Muscle layer of duodenum (tissue), 2 donors: ENCODE results near the gene BTG2.
"Not testable (repeated sequence)": the region's sequence is repeated elsewhere in the genome, so short reads cannot be mapped to it uniquely, and the experiment has no call there.

Experiments
- H3K27ac ChIP-seq: one replicate; pipeline ENCODE4 v1.7.0; 2013; ENCODE audit warnings: mild to moderate bottlenecking, low read length
- H3K27me3 ChIP-seq: one replicate; pipeline ENCODE4 v1.7.0; 2013; ENCODE audit warnings: low read depth, mild to moderate bottlenecking, control low read depth, low read length
- H3K36me3 ChIP-seq, 2 donors: one replicate each; pipeline ENCODE4 v1.7.0; 2013; ENCODE audit warnings: low read length in 2 of 2, control low read depth in 1 of 2, mild to moderate bottlenecking in 1 of 2; ENCODE audit not compliant: insufficient read depth in 2 of 2, control insufficient read depth in 1 of 2
- H3K4me1 ChIP-seq, 2 donors: one replicate each; pipeline ENCODE4 v1.7.0; 2013; ENCODE audit warnings: low read length in 2 of 2, mild to moderate bottlenecking in 2 of 2, control low read depth in 1 of 2, moderate library complexity in 1 of 2; ENCODE audit not compliant: insufficient read depth in 2 of 2, control insufficient read depth in 1 of 2
- H3K4me3 ChIP-seq, 2 donors: one replicate each; pipeline ENCODE4 v1.7.0; 2013; ENCODE audit warnings: low read length in 2 of 2, low read depth in 1 of 2, mild to moderate bottlenecking in 1 of 2
- H3K9me3 ChIP-seq, 2 donors: one replicate each; pipeline ENCODE4 v1.7.0; 2013; ENCODE audit warnings: low read length in 2 of 2, control low read depth in 1 of 2, mild to moderate bottlenecking in 1 of 2; ENCODE audit not compliant: control insufficient read depth in 1 of 2
- donor health status: healthy.

The BTG2 gene

GRCh38 chr1:203308328-203308922, 3.1 kb downstream of the BTG2 start:
- no peaks in the 10 kb centered on the region for H3K27me3 ChIP-seq
- H3K36me3 ChIP-seq, result peaks cover 17 to 20% of the 10 kb centered on the region in 2 donors
- H3K9me3 ChIP-seq, result no peaks in the 10 kb centered on the region
- H3K27ac ChIP-seq, result peak overlapping the region; percentile 90
- peak overlapping the region; percentile 90 to 98 for H3K4me3 ChIP-seq
- H3K4me1 ChIP-seq, result peaks cover 13 to 27% of the 10 kb centered on the region in 2 donors

GRCh38 chr1:203308923-203309331, 3.6 kb downstream of the BTG2 start:
- H3K27me3 ChIP-seq, result no peaks in the 10 kb centered on the region
- H3K4me1 ChIP-seq, result peaks cover 13 to 27% of the 10 kb centered on the region in 2 donors
- H3K4me3 ChIP-seq, result peak overlapping the region; percentile 90 to 98
- peaks cover 17 to 20% of the 10 kb centered on the region in 2 donors for H3K36me3 ChIP-seq
- peak overlapping the region; percentile 90 for H3K27ac ChIP-seq
- no peaks in the 10 kb centered on the region for H3K9me3 ChIP-seq

DNA sequence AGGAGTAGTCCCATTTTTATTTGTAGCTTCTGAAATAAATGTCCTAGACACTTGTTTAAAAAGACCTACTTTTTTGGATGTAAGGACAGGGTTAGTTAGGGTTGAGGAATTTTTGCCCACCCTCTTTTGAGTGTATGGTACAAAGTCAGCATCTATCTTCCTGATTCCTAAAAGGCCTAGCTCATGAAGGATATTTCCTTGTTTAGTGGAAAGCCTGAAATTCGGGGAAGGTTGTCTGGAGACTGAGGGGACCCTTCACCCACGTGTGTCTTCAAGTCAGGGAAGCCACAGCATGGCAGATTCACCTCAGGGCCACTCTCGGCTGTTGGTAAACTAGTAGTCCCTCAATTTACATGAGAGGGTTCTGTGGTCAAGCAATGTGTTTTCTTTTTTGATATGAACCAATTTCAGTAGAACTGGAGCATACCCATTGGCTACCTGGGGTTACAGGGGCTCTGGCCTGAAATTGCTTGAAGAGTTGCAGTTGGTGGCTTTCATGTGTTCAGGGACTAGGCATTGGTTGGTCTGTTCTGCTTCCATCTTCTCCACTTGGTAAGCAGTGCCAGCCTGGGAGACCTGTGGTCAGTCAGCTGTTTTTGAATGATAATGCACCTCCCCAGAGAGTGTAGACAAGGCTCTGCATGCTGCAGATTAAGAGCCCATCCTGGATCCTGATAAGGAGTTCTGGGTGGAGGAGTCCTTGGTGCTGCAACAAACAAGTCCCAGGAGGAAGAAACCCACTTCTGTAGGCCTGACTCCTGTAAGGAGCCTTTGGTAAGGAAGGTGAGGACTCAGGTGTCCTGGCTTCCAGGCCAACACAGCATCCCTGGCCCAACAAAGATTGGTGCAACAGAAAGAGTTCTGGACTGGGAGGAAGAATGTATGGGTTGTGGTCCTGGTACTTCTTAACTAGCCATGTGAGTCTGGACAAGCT, 6.3 kb downstream of the BTG2 start:
- H3K4me3 ChIP-seq, result no peak overlapping the region
- peaks cover 17 to 20% of the 10 kb centered on the region in 2 donors for H3K36me3 ChIP-seq
- no peaks in the 10 kb centered on the region for H3K27me3 ChIP-seq
- no peak overlapping the region for H3K27ac ChIP-seq
- H3K4me1 ChIP-seq, result peaks cover 13 to 27% of the 10 kb centered on the region in 2 donors
- H3K9me3 ChIP-seq, result no peaks in the 10 kb centered on the region

- not testable (repeated sequence) for H3K36me3 ChIP-seq, H3K9me3 ChIP-seq, H3K4me1 ChIP-seq, H3K27ac ChIP-seq, H3K27me3 ChIP-seq, H3K4me3 ChIP-seq
Measured at GRCh38 chr1:203314025-203314759, 8.9 kb downstream of the BTG2 start.

GRCh38 chr1:203316626-203317093, 11.3 kb downstream of the BTG2 start:
- no peaks in the 10 kb centered on the region for H3K36me3 ChIP-seq
- no peak overlapping the region for H3K4me3 ChIP-seq
- H3K27ac ChIP-seq, result peak overlapping the region; percentile 46
- peaks cover 11 to 12% of the 10 kb centered on the region in 2 donors for H3K4me1 ChIP-seq
- H3K9me3 ChIP-seq, result no peaks in the 10 kb centered on the region
- H3K27me3 ChIP-seq, result no peaks in the 10 kb centered on the region

GRCh38 chr1:203317429-203318228, 12.3 kb downstream of the BTG2 start:
- Histone ChIP-seq H3K27me3 (no peaks in the 10 kb centered on the region), H3K4me3 (no peak overlapping the region), H3K27ac (peak overlapping the region; percentile 46), H3K36me3 (no peaks in the 10 kb centered on the region), H3K4me1 (peaks cover 11 to 20% of the 10 kb centered on the region in 2 donors), H3K9me3 (no peaks in the 10 kb centered on the region)

DNA sequence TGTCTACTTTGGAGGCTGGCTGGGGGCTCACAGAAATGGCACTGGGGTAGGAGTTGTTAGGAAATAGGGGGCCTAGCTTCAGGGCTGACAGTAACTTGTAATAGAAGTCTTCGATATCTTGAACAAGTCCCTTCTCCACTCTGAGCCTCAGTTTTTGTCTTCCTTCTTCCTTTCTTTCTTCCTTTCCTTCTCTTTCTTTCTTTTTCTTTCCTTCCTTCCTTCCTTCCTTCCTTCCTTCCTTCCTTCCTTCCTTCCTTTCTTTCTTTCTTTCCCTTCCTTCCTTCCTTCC, 12.9 kb downstream of the BTG2 start:
- Histone ChIP-seq H3K9me3 (no peaks in the 10 kb centered on the region), H3K27ac (no peak overlapping the region), H3K36me3 (no peaks in the 10 kb centered on the region), H3K27me3 (no peaks in the 10 kb centered on the region), H3K4me1 (peaks cover 11 to 25% of the 10 kb centered on the region in 2 donors), H3K4me3 (no peak overlapping the region)

- Histone ChIP-seq H3K4me1 (peaks cover 32 to 49% of the 10 kb centered on the region in 2 donors), H3K9me3 (no peaks in the 10 kb centered on the region), H3K27me3 (no peaks in the 10 kb centered on the region), H3K27ac (peak overlapping the region; percentile 33), H3K36me3 (no peaks in the 10 kb centered on the region), H3K4me3 (no peak overlapping the region)
Measured at GRCh38 chr1:203320591-203321272, 15.4 kb downstream of the BTG2 start.

DNA sequence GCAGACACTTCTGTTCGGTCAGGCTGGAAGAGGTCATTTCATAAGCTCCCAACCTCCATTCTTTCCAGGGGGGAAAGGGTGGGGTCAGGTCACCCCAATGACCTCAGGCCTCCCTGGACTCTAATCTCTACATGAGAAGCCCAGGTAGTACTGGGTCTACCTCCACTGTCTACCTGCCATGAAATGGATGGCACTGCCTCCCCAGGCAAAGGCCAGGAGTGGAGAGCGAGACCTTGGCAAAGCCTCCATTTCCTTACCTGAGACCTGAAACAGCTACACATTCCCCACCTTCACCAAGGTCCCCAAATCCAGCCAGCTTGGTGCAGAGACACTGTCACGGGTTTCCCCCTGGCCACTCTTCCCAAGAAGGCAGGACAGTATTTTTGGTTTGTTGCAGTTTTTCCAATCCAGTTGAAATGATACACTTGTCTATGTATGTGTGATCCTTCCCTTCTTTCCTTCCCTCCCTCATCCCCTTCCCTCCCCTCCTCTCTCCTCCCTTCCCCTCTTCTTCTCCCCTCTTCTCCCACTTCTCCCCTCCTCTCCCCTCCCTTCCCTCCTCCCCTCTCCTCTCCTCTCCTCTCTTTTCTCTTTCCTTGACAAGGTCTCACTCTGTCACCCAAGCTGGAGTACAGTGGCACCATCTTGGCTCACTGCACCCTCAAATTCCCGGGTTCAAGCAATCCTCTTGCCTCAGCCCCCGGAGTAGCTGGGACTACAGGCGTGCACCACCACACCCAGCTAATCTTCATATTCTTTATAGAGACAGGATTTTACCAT, 16.1 kb downstream of the BTG2 start:
- Histone ChIP-seq H3K27ac (peak overlapping the region; percentile 42), H3K27me3 (no peaks in the 10 kb centered on the region), H3K36me3 (no peaks in the 10 kb centered on the region), H3K4me3 (no peak overlapping the region), H3K4me1 (peaks cover 33 to 53% of the 10 kb centered on the region in 2 donors), H3K9me3 (no peaks in the 10 kb centered on the region)
